ENCODE measurements around the gene RPL10. TPM values are rescaled to one million over a fixed set of nuclear protein-coding genes. Genes with fewer than 3 reads are reported as not detected.
"Not testable (repeated sequence)": the region's sequence is repeated elsewhere in the genome, so short reads cannot be mapped to it uniquely, and the experiment has no call there.

Gene RPL10
- total RNA-seq, 2 donors from 2014 or later = 1,604 to 1,651 TPM

DNA sequence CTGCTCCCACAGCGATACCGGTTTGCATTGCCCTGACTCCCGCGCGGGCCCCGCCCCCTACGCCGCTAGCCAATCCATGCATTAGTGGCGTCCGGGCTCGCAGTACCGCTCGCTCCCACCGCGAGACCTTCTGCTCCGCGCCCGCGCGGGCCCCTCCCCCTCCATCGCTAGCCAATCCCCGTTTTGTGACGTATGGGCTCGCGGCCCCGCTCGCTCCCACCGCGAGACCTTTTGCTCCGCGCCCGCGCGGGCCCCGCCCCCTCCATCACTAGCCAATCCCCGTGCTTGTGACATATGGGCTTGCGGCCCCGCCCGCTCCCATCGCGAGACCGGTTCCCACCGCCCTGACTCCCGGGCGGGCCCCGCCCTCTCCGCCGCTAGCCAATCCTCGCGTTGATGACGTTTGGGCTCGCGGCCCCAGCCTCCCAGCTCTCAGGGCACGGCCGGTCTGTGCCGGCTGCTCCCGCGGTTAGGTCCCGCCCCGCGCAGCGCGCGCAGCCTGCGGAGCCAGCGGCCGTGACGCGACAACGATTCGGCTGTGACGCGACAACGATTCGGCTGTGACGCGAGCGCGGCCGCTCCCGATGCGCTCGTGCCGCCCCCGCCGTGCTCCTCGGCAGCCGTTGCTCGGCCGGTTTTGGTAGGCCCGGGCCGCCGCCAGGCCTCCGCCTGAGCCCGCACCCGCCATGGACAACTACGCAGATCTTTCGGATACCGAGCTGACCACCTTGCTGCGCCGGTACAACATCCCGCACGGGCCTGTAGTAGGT lies 19.2 kb upstream of the RPL10 start, which contains the start of gene EMD:
Gene EMD (plus strand): TSS at position 497 of the 770 bp plus-strand sequence. CDS start 190 bp downstream, at position 687.
- no peaks in the 10 kb centered on the region for H3K4me1 Mint-ChIP-seq
- peak within 1 kb of the TSS; percentile 85 for H3K4me3 Mint-ChIP-seq
- H3K27ac Mint-ChIP-seq = peak within 1 kb of the TSS; percentile 92
- no peaks in the 10 kb centered on the region for H3K9me3 Mint-ChIP-seq
- no peaks in the 10 kb centered on the region for H3K27me3 Mint-ChIP-seq
- H3K36me3 Mint-ChIP-seq (ENCODE audit: low read depth) = peaks cover 26% of the 10 kb centered on the region
- peak; percentile 87 for ATAC-seq (replicated peaks)

DNA sequence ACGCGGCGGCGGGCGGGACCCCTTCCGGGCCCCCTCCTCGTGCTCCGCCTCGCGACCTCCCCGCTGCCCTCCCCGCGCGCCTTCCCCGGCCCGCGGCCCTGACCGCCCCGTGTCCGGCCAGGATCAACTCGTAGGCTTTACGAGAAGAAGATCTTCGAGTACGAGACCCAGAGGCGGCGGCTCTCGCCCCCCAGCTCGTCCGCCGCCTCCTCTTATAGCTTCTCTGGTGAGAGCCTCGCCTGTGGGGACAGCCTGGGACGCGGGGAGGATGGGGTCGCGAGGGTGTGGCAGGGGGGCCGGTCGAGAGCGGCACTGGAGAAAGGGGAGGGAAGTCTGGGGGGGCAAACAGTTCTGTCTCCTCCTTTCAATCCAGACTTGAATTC lies 18.6 kb upstream of the RPL10 start:
- no peaks in the 10 kb centered on the region for H3K4me1 Mint-ChIP-seq
- no peaks in the 10 kb centered on the region for H3K27me3 Mint-ChIP-seq
- H3K27ac Mint-ChIP-seq = peak overlapping the region; percentile 92
- peak overlapping the region; percentile 85 for H3K4me3 Mint-ChIP-seq
- ATAC-seq (replicated peaks) = no peak
- no peaks in the 10 kb centered on the region for H3K9me3 Mint-ChIP-seq
- H3K36me3 Mint-ChIP-seq (ENCODE audit: low read depth) = peaks cover 26% of the 10 kb centered on the region

DNA sequence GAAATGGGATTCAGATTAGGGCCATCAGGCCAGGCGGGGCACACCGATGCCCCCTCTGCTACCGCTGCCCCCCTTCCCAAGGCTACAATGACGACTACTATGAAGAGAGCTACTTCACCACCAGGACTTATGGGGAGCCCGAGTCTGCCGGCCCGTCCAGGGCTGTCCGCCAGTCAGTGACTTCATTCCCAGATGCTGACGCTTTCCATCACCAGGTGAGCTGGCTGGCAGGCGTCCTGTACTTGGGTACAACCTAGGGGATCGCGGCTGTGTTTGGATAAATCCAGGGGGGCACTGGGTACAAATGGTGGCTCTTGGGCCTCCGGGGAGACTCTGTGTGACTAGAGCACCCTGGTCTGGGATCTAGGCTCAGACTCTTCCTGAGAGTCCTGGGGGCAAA lies 18.0 kb upstream of the RPL10 start:
- Mint-ChIP-seq H3K27ac (peak overlapping the region; percentile 92), H3K9me3 (no peaks in the 10 kb centered on the region), H3K4me3 (peak overlapping the region; percentile 85), H3K4me1 (no peaks in the 10 kb centered on the region), H3K36me3 (ENCODE audit: low read depth) (peaks cover 26% of the 10 kb centered on the region), H3K27me3 (no peaks in the 10 kb centered on the region)
- ATAC-seq (replicated peaks) = no peak

DNA sequence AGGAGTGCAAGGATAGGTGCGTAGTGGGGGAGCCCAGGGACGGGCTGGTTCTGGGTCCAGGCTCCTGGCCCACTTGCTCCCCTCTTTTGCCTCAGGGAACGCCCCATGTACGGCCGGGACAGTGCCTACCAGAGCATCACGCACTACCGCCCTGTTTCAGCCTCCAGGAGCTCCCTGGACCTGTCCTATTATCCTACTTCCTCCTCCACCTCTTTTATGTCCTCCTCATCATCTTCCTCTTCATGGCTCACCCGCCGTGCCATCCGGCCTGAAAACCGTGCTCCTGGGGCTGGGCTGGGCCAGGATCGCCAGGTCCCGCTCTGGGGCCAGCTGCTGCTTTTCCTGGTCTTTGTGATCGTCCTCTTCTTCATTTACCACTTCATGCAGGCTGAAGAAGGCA lies 17.4 kb upstream of the RPL10 start:
- Mint-ChIP-seq H3K4me3 (peak overlapping the region; percentile 85), H3K9me3 (no peaks in the 10 kb centered on the region), H3K36me3 (ENCODE audit: low read depth) (peaks cover 26% of the 10 kb centered on the region), H3K4me1 (no peaks in the 10 kb centered on the region), H3K27me3 (no peaks in the 10 kb centered on the region), H3K27ac (peak overlapping the region; percentile 92)
- no peak for ATAC-seq (replicated peaks)

DNA sequence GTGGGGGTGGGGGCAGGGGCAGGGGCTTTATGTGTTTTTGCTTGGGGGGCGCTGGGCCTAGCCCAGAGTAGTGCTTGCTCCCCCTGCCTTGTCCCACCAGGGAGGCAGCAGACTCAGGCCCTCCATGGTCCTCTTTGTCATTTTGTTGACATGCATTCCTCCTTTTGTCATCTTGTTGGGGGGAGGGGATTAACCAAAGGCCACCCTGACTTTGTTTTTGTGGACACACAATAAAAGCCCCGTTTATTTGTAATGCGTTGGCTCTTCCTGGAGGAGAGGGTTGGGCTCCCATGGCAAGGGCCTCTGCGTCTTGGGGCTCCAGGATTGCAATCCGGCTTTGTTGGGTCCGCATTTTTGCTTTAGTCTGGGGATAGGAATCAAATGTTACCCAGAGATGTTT lies 16.9 kb upstream of the RPL10 start:
- no peaks in the 10 kb centered on the region for H3K27me3 Mint-ChIP-seq
- no peak for ATAC-seq (replicated peaks)
- H3K4me3 Mint-ChIP-seq = peak overlapping the region; percentile 85
- H3K4me1 Mint-ChIP-seq = no peaks in the 10 kb centered on the region
- no peaks in the 10 kb centered on the region for H3K9me3 Mint-ChIP-seq
- peak overlapping the region; percentile 92 for H3K27ac Mint-ChIP-seq
- peaks cover 26% of the 10 kb centered on the region for H3K36me3 Mint-ChIP-seq (ENCODE audit: low read depth)

DNA sequence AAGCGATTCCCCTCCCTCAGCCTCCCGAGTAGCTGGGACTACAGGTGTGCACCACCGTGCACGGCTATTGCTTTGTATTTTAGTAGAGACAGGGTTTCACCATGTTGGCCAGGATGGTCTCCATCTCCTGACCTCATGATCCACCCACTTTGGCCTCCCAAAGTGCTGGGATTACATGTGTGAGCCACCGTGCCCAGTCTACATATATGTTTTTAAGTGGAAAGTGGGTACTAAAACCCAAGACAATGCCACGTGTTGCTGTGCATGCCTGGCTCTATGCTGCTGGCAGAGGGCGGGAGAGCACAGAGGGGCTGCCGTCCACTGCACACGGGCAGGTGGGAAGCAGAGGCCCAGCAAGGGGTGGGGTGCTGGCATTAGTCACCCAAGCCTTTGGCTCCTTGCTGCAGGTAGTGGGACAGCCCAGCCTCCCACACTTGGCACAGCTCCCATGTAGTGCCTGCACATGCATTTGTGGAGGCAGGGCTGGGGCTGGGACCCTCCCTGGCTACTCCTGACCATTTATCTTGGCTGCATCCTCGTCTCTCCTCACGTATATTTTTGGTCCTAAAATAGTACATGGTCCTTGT lies 15.6 kb upstream of the RPL10 start:
- H3K36me3 Mint-ChIP-seq (ENCODE audit: low read depth) = peaks cover 26% of the 10 kb centered on the region
- no peak for ATAC-seq (replicated peaks)
- H3K4me1 Mint-ChIP-seq = no peaks in the 10 kb centered on the region
- H3K9me3 Mint-ChIP-seq = no peaks in the 10 kb centered on the region
- no peak overlapping the region for H3K27ac Mint-ChIP-seq
- no peaks in the 10 kb centered on the region for H3K27me3 Mint-ChIP-seq
- H3K4me3 Mint-ChIP-seq = no peak overlapping the region

DNA sequence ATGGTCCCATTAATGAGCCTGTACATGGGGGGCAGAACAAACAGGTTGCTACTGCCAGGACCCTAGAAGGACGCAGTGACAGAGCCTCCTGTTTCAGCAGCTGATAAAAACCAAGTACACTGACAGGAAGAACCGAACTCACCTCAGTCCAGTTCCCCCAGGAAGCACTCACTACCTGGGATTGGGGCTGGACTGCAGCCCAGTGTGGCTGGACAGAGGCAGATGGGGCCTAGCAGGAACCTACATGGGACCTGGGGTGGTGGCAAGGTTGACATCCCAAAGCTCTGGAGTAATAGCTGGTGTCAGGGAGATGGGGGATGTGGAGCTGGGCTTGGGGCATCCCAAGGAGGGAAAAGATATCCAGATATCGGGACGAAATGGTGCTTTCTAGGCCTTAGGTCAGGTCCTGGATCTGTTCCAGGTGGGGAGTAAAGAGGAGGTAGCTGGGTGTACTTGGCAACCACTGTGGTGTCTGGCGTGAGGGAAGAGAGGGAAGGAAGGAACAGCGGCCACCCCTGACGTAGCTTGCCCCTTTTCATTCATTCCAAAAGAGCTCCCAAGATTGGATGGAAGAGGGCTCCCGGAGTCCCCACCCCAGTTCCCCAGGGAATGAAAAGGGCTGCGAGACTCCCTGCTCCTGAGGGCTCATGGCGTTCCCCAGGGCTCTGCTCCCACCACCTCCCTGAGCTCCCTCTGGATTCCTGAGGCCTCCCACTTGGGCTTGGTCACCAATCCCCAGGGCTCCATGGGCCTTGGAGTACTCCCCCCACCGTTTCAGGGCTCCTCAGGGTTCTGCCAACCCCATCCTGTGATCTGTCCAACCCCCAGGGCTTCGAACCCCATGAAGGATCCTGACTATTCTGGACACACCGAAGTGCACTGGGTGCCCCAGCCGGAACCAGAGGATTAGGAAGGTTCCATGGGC lies 14.6 kb upstream of the RPL10 start:
- Mint-ChIP-seq H3K27me3 (no peaks in the 10 kb centered on the region), H3K36me3 (ENCODE audit: low read depth) (peaks cover 26% of the 10 kb centered on the region), H3K27ac (peak overlapping the region; percentile 28), H3K4me1 (no peaks in the 10 kb centered on the region), H3K9me3 (no peaks in the 10 kb centered on the region), H3K4me3 (no peak overlapping the region)
- ATAC-seq (replicated peaks) = no peak

DNA sequence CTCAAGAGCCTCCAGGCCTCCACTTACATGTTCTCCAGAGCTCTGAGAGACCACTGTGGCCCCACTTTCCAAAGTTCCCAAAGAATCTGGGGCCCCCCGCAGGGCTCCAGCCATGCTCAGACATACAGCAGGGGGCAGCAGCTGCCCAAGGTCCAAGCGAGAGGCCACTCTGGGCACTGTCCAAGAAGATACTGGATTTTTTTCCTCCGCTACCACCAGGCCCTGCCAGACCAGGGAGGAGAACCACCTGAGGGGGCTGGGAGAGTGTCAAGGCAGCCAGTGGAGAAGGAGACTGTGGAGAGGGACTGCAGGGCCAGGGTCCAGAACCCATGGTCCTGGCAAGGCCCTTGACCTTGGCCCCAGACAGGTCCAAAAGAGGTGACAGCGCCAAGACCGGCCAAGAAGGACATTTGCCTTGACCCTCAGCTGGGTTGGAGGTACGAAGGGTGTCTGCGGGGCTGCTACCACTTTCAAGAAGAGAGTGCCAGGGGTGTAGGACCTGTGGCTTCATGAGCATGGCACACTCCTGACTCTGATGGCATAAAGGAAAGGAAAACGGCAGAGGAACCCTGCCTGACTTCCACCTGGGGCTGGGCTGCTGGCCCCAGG lies 13.8 kb upstream of the RPL10 start:
- Mint-ChIP-seq H3K9me3 (no peaks in the 10 kb centered on the region), H3K4me1 (no peaks in the 10 kb centered on the region), H3K36me3 (ENCODE audit: low read depth) (peaks cover 26% of the 10 kb centered on the region), H3K27ac (no peak overlapping the region), H3K4me3 (no peak overlapping the region), H3K27me3 (no peaks in the 10 kb centered on the region)
- no peak for ATAC-seq (replicated peaks)

DNA sequence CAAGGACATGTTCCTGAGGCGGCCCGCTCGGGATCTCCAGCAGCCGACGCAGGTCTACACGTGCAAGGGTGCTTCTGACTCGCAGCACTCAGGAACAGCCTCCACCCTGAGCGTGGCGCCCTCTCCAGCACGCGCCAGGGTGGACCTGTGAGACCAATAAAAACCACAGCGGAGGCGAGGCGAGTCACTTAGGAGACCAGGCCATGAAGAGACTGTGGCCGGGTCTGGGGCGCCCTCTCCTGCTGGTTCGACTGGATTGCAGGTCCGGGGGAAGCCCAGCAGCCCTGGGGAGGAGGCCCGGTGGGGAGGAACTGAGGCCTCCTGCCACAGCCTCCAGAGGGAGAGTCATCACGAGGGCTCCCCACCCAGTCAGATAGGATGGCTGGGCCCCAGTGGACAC lies 10.1 kb upstream of the RPL10 start:
- not testable (repeated sequence) for H3K4me3 Mint-ChIP-seq; H3K27me3 Mint-ChIP-seq; H3K4me1 Mint-ChIP-seq; H3K9me3 Mint-ChIP-seq; H3K36me3 Mint-ChIP-seq (ENCODE audit: low read depth); H3K27ac Mint-ChIP-seq
- peak; percentile 53 for ATAC-seq (replicated peaks)

DNA sequence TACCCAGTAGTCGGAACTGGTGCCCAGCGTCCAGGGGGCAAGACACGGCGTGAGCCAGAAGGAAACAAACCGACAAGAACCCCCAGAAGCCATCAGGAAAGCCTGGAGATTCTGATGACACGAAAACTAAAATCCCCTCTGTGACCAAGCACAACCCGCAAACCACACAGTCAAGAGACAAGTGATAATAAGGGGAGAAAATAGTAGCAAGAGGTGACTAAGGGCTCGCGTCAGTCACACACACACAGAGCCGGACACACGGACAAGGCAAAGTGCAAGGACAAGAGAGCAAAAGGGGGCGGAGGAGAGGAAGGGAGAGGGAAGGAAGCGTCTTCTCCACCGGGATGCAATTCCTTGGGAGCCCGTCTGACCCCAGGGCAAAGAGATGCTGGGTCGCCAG lies 9.5 kb upstream of the RPL10 start:
- not testable (repeated sequence) for H3K9me3 Mint-ChIP-seq; H3K36me3 Mint-ChIP-seq (ENCODE audit: low read depth); H3K4me3 Mint-ChIP-seq; H3K27ac Mint-ChIP-seq; H3K4me1 Mint-ChIP-seq; H3K27me3 Mint-ChIP-seq
- ATAC-seq (replicated peaks) = peak; percentile 44

DNA sequence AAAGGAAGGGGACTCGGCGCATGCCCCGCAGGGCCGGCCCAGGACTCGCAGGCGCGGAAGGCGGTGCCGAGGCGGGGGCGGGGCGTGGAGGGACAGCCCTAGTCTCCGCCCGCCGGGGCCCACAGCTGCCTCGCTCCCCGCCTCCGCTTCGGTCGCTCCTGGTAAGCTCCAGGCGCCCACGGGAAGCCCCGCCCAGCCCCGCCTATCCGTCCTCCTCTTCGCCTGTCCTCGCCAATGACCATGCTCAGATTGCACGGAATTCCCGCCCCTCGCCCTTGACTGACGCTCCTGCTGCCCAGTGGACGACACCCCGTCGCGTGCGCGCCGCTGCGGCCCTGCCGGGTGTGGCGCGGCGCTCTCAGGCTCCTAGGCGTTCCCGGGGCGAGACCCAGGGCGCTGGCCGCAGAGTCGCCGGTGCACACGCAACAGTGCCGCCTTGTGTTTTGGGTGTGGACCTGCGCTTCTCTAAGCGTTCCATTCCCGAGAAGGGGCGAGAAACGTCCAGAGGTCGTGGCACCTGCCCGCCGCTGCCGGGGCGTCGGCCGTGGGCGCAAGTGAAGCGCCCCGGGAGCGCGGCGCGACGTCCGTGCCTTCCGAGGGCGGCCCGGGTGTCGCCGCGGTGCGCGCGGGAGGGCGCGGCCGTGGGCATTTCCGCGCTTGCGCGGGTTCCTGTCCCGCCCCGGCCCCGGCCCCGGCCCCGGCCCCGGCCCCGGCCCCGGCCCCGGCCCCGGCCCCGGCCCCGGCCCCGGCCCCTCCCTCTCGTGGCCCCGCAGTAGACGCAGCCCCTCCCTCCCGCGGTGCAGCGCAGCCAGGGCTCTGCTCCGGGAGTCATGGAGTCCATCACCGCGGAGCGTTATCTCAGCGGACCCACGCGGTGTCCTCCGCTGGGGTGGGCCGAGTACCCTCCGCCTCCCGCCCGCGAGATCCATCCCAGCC lies 8.1 kb upstream of the RPL10 start:
- not testable (repeated sequence) for H3K27ac Mint-ChIP-seq; H3K4me1 Mint-ChIP-seq; H3K36me3 Mint-ChIP-seq (ENCODE audit: low read depth); H3K27me3 Mint-ChIP-seq; H3K4me3 Mint-ChIP-seq; H3K9me3 Mint-ChIP-seq
- ATAC-seq (replicated peaks) = peak; percentile 75

DNA sequence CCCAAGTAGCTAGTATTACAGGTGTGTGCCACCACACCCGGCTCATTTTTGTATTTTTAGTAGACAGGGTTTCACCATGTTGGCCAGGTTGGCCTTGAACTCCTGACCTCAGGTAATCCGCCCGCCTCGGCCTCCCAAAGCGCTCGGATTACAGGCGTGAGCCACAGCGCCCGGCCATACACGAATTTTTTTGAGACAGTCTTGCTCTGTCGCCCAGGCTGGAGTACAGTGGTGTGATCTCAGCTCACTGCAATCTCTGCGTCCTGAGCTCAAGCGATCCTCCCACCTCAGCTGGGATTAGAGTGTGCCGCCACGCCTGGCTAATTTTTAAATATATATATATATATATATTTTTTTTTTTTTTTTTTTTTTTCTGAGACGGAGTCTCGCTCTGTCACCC lies 1.8 kb upstream of the RPL10 start:
- not testable (repeated sequence) for H3K27ac Mint-ChIP-seq; H3K27me3 Mint-ChIP-seq; H3K4me1 Mint-ChIP-seq; H3K4me3 Mint-ChIP-seq; ATAC-seq (replicated peaks); H3K9me3 Mint-ChIP-seq
- H3K36me3 Mint-ChIP-seq (ENCODE audit: low read depth) = peaks cover 37% of the 10 kb centered on the region

DNA sequence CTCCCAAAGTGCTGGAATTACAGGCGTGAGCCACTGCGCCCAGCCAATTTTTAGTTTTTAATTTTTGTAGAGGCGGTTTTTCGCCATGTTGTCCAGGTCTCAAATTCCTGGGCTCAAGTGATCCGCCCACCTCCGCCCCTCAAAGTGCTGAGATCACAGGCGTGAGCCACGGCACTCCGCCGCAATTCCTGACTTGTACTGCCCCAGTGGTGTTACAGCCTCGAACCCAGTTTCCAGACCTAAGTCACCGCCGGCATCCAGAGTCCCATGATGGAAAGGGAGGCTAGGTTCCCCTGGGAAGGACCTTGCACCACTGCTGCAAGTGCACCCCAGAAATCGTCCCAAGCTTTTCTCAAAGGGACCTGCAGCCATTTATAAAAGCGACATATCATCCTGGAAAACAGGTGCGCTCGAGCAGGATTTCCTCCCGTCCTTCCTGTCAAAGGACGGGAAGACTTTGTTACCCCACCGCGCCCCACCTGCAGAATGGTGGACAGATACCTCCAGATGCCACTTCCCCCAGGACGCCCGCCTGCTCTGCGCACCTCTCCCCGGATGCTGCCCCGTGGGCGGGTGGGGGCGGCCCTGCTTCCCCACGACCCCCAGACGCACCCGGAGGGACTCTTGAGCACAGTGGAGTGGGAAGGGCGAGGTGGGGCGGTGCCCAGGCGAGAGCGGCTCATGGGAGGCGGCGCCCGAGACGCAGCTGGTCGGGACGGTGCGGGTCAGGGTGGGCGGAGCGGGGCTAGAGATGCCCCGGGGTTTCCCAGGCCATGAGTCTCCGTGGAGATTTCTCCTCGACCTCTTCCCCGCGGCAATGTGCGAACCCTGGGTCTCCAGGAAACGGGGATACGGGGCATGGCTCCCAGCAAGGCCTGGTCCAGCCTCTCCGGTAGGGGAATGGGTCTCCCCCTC lies 947 bp upstream of the RPL10 start:
- H3K27me3 Mint-ChIP-seq = no peaks in the 10 kb centered on the region

More for the DNA sequence above, 947 bp upstream of the RPL10 start:
- H3K9me3 Mint-ChIP-seq = no peaks in the 10 kb centered on the region
- peak; percentile 67 for ATAC-seq (replicated peaks)
- H3K27ac Mint-ChIP-seq = peak overlapping the region; percentile 100
- H3K4me1 Mint-ChIP-seq = peaks cover 5% of the 10 kb centered on the region
- H3K36me3 Mint-ChIP-seq (ENCODE audit: low read depth) = peaks cover 44% of the 10 kb centered on the region
- peak overlapping the region; percentile 100 for H3K4me3 Mint-ChIP-seq

Data from activated T-helper 17 cell treated with anti-CD3 and anti-CD28 coated beads, Interleukin-2, amount 50 U/mL, for 72 hours (primary cell).